Measurements from ENCODE around the gene ARL5A. TPM values are rescaled to one million over a fixed set of nuclear protein-coding genes. Genes with fewer than 3 reads are reported as not detected.

The ARL5A gene
- polyA plus RNA-seq, 4 donors: 14.9 to 43.4 (median 29.8) TPM

DNA sequence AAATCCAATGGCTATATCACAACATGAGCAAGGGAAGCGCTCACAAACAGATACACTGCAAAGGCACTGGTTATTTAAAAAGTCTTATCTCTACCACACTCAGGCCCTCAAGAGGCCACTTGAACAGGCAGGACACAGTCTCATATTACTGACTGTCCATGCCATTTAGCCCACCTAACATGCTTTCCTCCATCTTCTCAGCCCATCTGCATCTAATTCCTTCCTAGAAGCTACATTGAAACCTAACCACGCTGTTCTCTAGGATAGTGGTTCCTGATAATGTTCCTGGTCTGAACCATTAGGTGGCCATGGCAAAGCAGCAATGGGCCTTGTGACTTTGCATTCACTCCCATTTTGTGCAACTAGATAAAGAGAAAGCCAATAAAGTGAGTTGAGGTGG is 71.4 kb downstream of the ARL5A start:
- WGBS, 3 donors: 93 to 97% (median 94%) methylated on average over 2 of the region's 2 CpGs
- no peaks in the 10 kb centered on the region for H3K27me3 ChIP-seq (ENCODE audit: control insufficient read depth in 3 of 3, insufficient read depth in 3 of 3, low read length in 3 of 3)
- H3K4me3 ChIP-seq (ENCODE audit: low read depth in 1 of 3, low read length in 3 of 3): no peak overlapping the region
- H3K36me3 ChIP-seq (ENCODE audit: control insufficient read depth in 3 of 3, insufficient read depth in 2 of 3, low read depth in 1 of 3, low read length in 3 of 3): peaks cover 0 to under 1% (median 0%) of the 10 kb centered on the region in 3 donors
- H3K27ac ChIP-seq (ENCODE audit: low read depth in 1 of 3, low read length in 2 of 3): no peak overlapping the region
- FAIRE-seq: no peak
- no peaks in the 10 kb centered on the region for H3K4me1 ChIP-seq (ENCODE audit: control insufficient read depth in 3 of 3, insufficient read depth in 2 of 3, low read depth in 1 of 3, low read length in 2 of 3)
- no peaks in the 10 kb centered on the region for H3K9me3 ChIP-seq (ENCODE audit: control insufficient read depth in 2 of 2, insufficient read depth in 1 of 2, low read depth in 1 of 2, low read length in 1 of 2)
- DNase-seq: no peak

DNA sequence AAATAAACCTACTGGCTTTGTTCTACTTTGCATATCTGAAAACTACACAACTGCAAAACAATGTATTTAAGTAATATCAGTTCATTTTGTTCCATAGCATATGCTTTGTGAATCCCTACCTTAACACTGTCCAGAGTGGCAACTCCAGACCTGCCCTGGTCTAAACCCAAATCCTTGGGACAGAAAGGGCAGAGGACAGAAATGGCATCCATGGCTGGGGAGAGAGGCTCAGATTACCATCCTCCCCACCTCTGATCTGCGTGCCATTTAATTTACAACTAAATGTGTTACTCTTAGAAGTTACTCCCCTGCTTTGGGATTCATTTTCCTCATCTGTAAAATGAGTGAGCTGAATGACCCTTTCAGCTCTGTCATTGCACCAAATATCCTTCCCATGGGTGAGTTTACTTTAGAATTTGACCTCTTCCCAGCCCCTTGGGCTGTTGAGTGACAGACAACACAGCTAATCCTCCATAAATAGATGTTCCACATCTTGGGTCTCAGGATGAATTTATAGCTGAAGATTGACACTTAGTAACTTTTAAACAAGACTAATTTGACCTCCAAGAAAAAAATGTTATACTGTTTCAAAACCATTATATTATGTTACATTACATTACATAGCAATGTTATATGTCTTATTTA is 73.8 kb downstream of the ARL5A start:
- Histone ChIP-seq H3K4me3 (ENCODE audit: low read depth in 1 of 3, low read length in 3 of 3) (no peak overlapping the region), H3K4me1 (ENCODE audit: control insufficient read depth in 3 of 3, insufficient read depth in 2 of 3, low read depth in 1 of 3, low read length in 2 of 3) (no peaks in the 10 kb centered on the region), H3K27me3 (ENCODE audit: control insufficient read depth in 3 of 3, insufficient read depth in 3 of 3, low read length in 3 of 3) (no peaks in the 10 kb centered on the region), H3K9me3 (ENCODE audit: control insufficient read depth in 2 of 2, insufficient read depth in 1 of 2, low read depth in 1 of 2, low read length in 1 of 2) (no peaks in the 10 kb centered on the region), H3K36me3 (ENCODE audit: control insufficient read depth in 3 of 3, insufficient read depth in 2 of 3, low read depth in 1 of 3, low read length in 3 of 3) (no peaks in the 10 kb centered on the region), H3K27ac (ENCODE audit: low read depth in 1 of 3, low read length in 2 of 3) (no peak overlapping the region)
- 87 to 100% (median 89%) methylated on average over 1 of the region's 1 CpG for WGBS, 3 donors
- FAIRE-seq (no peak), DNase-seq (no peak)

DNA sequence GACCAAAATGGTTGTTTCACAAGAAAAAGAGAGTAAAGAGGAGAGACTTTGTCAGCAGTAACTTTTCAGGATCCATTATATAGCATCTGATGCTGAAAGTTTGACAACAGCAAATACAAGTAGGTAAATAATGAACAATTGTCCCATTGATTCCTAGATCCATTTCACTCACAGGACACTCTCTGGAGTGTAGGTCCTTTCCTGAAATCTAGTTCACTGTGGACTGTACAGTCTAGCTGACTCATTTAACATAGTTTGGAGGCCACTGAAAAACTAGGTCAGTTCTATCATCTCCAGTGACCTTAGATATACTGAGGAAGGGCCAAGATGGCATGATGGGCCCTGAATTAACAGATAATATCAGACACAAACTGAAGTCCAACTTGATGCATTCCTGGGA is 74.7 kb downstream of the ARL5A start:
- Histone ChIP-seq H3K27ac (ENCODE audit: low read depth in 1 of 3, low read length in 2 of 3) (no peak overlapping the region), H3K4me1 (ENCODE audit: control insufficient read depth in 3 of 3, insufficient read depth in 2 of 3, low read depth in 1 of 3, low read length in 2 of 3) (no peaks in the 10 kb centered on the region), H3K4me3 (ENCODE audit: low read depth in 1 of 3, low read length in 3 of 3) (no peak overlapping the region), H3K36me3 (ENCODE audit: control insufficient read depth in 3 of 3, insufficient read depth in 2 of 3, low read depth in 1 of 3, low read length in 3 of 3) (no peaks in the 10 kb centered on the region), H3K9me3 (ENCODE audit: control insufficient read depth in 2 of 2, insufficient read depth in 1 of 2, low read depth in 1 of 2, low read length in 1 of 2) (no peaks in the 10 kb centered on the region), H3K27me3 (ENCODE audit: control insufficient read depth in 3 of 3, insufficient read depth in 3 of 3, low read length in 3 of 3) (no peaks in the 10 kb centered on the region)
- DNase-seq: no peak
- no peak for FAIRE-seq

Other genes starting within 250 kb of the ARL5A start
- 10 to 100 TPM in 1 of 4 donors, 1 to 10 TPM in 2, under 1 TPM in 1; 0.36 to 16.1 (median 1.2) TPM for gene NEB, start 93.9 kb downstream of the ARL5A start, polyA plus RNA-seq